ENCODE data around the gene SLC24A3.

SLC24A3 gene

GRCh38 chr20:19683822-19684221 is 471.4 kb downstream of the SLC24A3 start:
- no peak for TF ChIP-seq CTCF (conservative IDR thresholded peaks at IDR 0.05; ENCODE audit: low read length)
- TF ChIP-seq EZH2phosphoT487 (IDR thresholded peaks at IDR 0.05; ENCODE audit: borderline replicate concordance), result no peak
- no peaks in the 10 kb centered on the region for H3K4me1 ChIP-seq (ENCODE audit: insufficient read depth, low read length, poor library complexity, severe bottlenecking)
- H2AFZ ChIP-seq (ENCODE audit: low read length), result no peak overlapping the region
- H3K9ac ChIP-seq (ENCODE audit: low read depth, low read length, poor library complexity, severe bottlenecking), result no peak overlapping the region
- no peaks in the 10 kb centered on the region for H3K27me3 ChIP-seq (ENCODE audit: insufficient read depth, low read length, poor library complexity, severe bottlenecking)
- no peaks in the 10 kb centered on the region for H3K36me3 ChIP-seq (ENCODE audit: insufficient read depth, low read length)
- no peaks in the 10 kb centered on the region for H3K9me3 ChIP-seq (ENCODE audit: insufficient read depth, low read depth, low read length)
- no peaks in the 10 kb centered on the region for H4K20me1 ChIP-seq (ENCODE audit: insufficient read depth, low read length, poor library complexity, severe bottlenecking)
- H3K4me2 ChIP-seq (ENCODE audit: low read depth, low read length, poor library complexity, severe bottlenecking), result no peak overlapping the region
- no peak overlapping the region for H3K4me3 ChIP-seq (ENCODE audit: low read length, poor library complexity, severe bottlenecking)
- no peaks in the 10 kb centered on the region for H3F3A ChIP-seq (ENCODE audit: low read depth)
- no peaks in the 10 kb centered on the region for H3K79me2 ChIP-seq (ENCODE audit: insufficient read depth, low read length)
- no peaks in the 10 kb centered on the region for H3K9me2 ChIP-seq (replicated peaks; ENCODE audit: low read depth, low read length)

GRCh38 chr20:19688031-19688806 is 475.8 kb downstream of the SLC24A3 start:
- Histone ChIP-seq H3K27me3 (ENCODE audit: insufficient read depth, low read length, poor library complexity, severe bottlenecking) (no peaks in the 10 kb centered on the region), H3K4me2 (ENCODE audit: low read depth, low read length, poor library complexity, severe bottlenecking) (no peak overlapping the region), H3K4me1 (ENCODE audit: insufficient read depth, low read length, poor library complexity, severe bottlenecking) (no peaks in the 10 kb centered on the region), H3F3A (ENCODE audit: low read depth) (no peaks in the 10 kb centered on the region), H3K36me3 (ENCODE audit: insufficient read depth, low read length) (no peaks in the 10 kb centered on the region), H3K9ac (ENCODE audit: low read depth, low read length, poor library complexity, severe bottlenecking) (no peak overlapping the region), H3K9me2 (replicated peaks; ENCODE audit: low read depth, low read length) (no peaks in the 10 kb centered on the region), H3K79me2 (ENCODE audit: insufficient read depth, low read length) (no peaks in the 10 kb centered on the region), H3K9me3 (ENCODE audit: insufficient read depth, low read depth, low read length) (no peaks in the 10 kb centered on the region), H4K20me1 (ENCODE audit: insufficient read depth, low read length, poor library complexity, severe bottlenecking) (no peaks in the 10 kb centered on the region), H2AFZ (ENCODE audit: low read length) (no peak overlapping the region), H3K4me3 (ENCODE audit: low read length, poor library complexity, severe bottlenecking) (no peak overlapping the region)
- TF ChIP-seq EZH2phosphoT487 (IDR thresholded peaks at IDR 0.05; ENCODE audit: borderline replicate concordance) (no peak), CTCF (conservative IDR thresholded peaks at IDR 0.05; ENCODE audit: low read length) (peak; percentile 67)

- Histone ChIP-seq H4K20me1 (ENCODE audit: insufficient read depth, low read length, poor library complexity, severe bottlenecking) (no peaks in the 10 kb centered on the region), H3F3A (ENCODE audit: low read depth) (no peaks in the 10 kb centered on the region), H3K4me2 (ENCODE audit: low read depth, low read length, poor library complexity, severe bottlenecking) (no peak overlapping the region), H3K4me3 (ENCODE audit: low read length, poor library complexity, severe bottlenecking) (no peak overlapping the region), H3K9me3 (ENCODE audit: insufficient read depth, low read depth, low read length) (no peaks in the 10 kb centered on the region), H3K9me2 (replicated peaks; ENCODE audit: low read depth, low read length) (no peaks in the 10 kb centered on the region), H3K27me3 (ENCODE audit: insufficient read depth, low read length, poor library complexity, severe bottlenecking) (no peaks in the 10 kb centered on the region), H3K9ac (ENCODE audit: low read depth, low read length, poor library complexity, severe bottlenecking) (no peak overlapping the region), H3K36me3 (ENCODE audit: insufficient read depth, low read length) (no peaks in the 10 kb centered on the region), H3K4me1 (ENCODE audit: insufficient read depth, low read length, poor library complexity, severe bottlenecking) (peaks cover 11% of the 10 kb centered on the region), H3K79me2 (ENCODE audit: insufficient read depth, low read length) (no peaks in the 10 kb centered on the region), H2AFZ (ENCODE audit: low read length) (no peak overlapping the region)
- TF ChIP-seq EZH2phosphoT487 (IDR thresholded peaks at IDR 0.05; ENCODE audit: borderline replicate concordance) (no peak), CTCF (conservative IDR thresholded peaks at IDR 0.05; ENCODE audit: low read length) (no peak)
These were observed 478.0 kb downstream of the SLC24A3 start for GRCh38 chr20:19690462-19690861.
